Smooth muscle cell (in vitro differentiated cells): Measurements from ENCODE around the gene AGAP3. TPM values are rescaled to one million over a fixed set of nuclear protein-coding genes. Genes with fewer than 3 reads are reported as not detected.

Source experiments
- DNase-seq: peaks from one replicate; lab custom pipeline; 2025; ENCODE audit not compliant: unreplicated experiment; lab: John Stamatoyannopoulos, UW
- H2AFZ ChIP-seq: fragments of 200-600 bp; sonication (generic); 2 replicates; pipeline ENCODE4 v1.6.0; 2016; ENCODE audit warnings: antibody characterized with exemption, low read depth, mild to moderate bottlenecking
- H3F3A ChIP-seq: fragments of 200-600 bp; sonication (generic); 2 replicates; pipeline ENCODE4 v1.6.0; 2017; ENCODE audit warnings: antibody characterized with exemption, low read depth
- H3K27ac ChIP-seq: fragments of 200-600 bp; sonication (generic); 2 replicates; pipeline ENCODE4 v1.5.1; 2016; ENCODE audit warnings: low read depth, mild to moderate bottlenecking
- H3K27me3 ChIP-seq: fragments of 200-600 bp; sonication (generic); 2 replicates; pipeline ENCODE4 v1.6.1; 2016; ENCODE audit warnings: low read depth, mild to moderate bottlenecking
- H3K36me3 ChIP-seq: fragments of 200-600 bp; sonication (generic); 2 replicates; pipeline ENCODE4 v1.5.1; 2016; ENCODE audit warnings: low read depth
- H3K4me1 ChIP-seq: fragments of 200-600 bp; sonication (generic); 2 replicates; pipeline ENCODE4 v1.5.1; 2016; ENCODE audit warnings: low read depth
- H3K4me2 ChIP-seq: fragments of 200-600 bp; sonication (generic); 2 replicates; pipeline ENCODE4 v1.6.0; 2016; ENCODE audit warnings: mild to moderate bottlenecking
- H3K4me3 ChIP-seq: fragments of 200-600 bp; sonication (generic); 2 replicates; pipeline ENCODE4 v1.5.1; 2016; ENCODE audit warnings: mild to moderate bottlenecking
- H3K79me2 ChIP-seq: fragments of 200-600 bp; sonication (generic); 2 replicates; pipeline ENCODE4 v1.6.0; 2016; ENCODE audit warnings: low read depth, mild to moderate bottlenecking
- H3K9ac ChIP-seq: fragments of 200-600 bp; sonication (generic); 2 replicates; pipeline ENCODE4 v1.6.0; 2016; ENCODE audit warnings: low read depth
- H3K9me3 ChIP-seq: fragments of 200-600 bp; sonication (generic); replicated peaks from 2 replicates; pipeline ENCODE4 v1.5.1; 2016; ENCODE audit warnings: low read depth
- H4K20me1 ChIP-seq: fragments of 200-600 bp; sonication (generic); 2 replicates; pipeline ENCODE4 v1.6.0; 2016; ENCODE audit warnings: low read depth
- CTCF ChIP-seq: fragments of 200-600 bp; sonication (generic); IDR thresholded peaks from 2 replicates; pipeline ENCODE4 v1.5.1; 2017; ENCODE audit warnings: borderline replicate concordance, mild to moderate bottlenecking, antibody characterized with exemption; ENCODE audit not compliant: insufficient read depth, poor library complexity, severe bottlenecking
- WGBS: methylation state at CpG from one replicate; pipeline ENCODE4 v1.1.7; 2016; ENCODE audit warnings: low lambda C conversion rate; 5-methylcytosine and 5-hydroxymethylcytosine counted together
- polyA plus RNA-seq: library from polyadenylated mRNA; unstranded; fragments of >200 nt; fragmentation: Nextera tagmentation; extraction: Ambion mirVana; gene quantifications from 2 replicates; pipeline ENCODE4 v1.2.1, GENCODE V29; 2016
- total RNA-seq: library from RNA; depleted of rRNA; stranded (reverse); fragments of >200 nt; gene quantifications from 2 replicates; pipeline ENCODE4 v1.2.3, GENCODE V29; 2014

AGAP3 gene
- total and polyA plus RNA-seq, 2 experiments from 2014 or later, result 29.8 to 51.4 TPM

- peaks cover 60% of the 10 kb centered on the region for H3K27me3 ChIP-seq
- no peaks in the 10 kb centered on the region for H3K4me1 ChIP-seq
- H3K79me2 ChIP-seq, result no peaks in the 10 kb centered on the region
- no peak overlapping the region for H3K4me2 ChIP-seq
- H3F3A ChIP-seq, result no peaks in the 10 kb centered on the region
- no peak overlapping the region for H3K9ac ChIP-seq
- H3K36me3 ChIP-seq, result no peaks in the 10 kb centered on the region
- DNase-seq, result no peak
- no peak overlapping the region for H2AFZ ChIP-seq
- H3K9me3 ChIP-seq, result no peaks in the 10 kb centered on the region
- TF ChIP-seq CTCF, result no peak
- H3K4me3 ChIP-seq, result no peak overlapping the region
- no peaks in the 10 kb centered on the region for H4K20me1 ChIP-seq
- WGBS, result 96% methylated on average over 43 of the region's 43 CpGs
- H3K27ac ChIP-seq, result no peak overlapping the region
These were observed 87.3 kb downstream of the AGAP3 start for GRCh38 chr7:151173386-151174245.

DNA sequence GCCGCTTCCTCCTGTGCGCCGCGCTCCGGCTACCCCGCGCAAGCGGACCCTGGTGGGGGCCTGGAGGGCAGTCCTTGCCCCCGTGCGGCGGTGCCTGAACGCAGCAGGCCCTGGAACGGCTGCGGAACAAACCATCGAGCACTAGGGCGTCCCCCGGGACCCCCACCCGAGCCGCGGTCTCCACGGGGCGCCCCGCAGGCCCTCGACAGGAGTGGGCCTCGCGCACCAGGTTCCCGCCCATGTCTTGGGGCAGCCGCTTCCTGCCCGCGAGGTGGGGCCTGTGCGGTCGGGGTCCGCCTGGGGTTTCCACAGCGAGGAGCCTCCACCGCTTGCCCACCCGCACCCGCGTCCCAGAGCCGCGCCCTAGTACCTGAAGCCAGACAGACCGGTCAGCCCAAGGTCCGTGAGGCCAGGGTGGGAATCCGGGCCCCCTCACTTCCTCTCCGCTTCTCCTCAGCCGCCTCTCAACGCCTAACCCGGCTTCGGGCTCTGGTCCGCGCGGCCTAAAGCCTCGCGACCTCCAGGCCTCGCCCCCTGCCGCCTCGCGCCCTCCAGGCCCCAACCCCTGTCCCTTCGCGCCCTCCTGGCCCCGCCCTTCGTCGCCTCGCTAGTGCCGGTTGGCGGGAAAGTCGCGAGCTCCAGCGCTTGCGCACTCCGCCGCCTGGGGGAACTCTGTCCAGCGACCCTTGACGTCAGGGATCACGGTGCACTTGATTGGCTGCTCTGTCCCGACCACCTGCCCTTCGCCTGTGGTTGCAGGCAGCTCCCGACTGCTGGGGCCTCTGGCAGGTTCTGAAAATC lies 88.2 kb downstream of the AGAP3 start:
- Histone ChIP-seq H3K36me3 (no peaks in the 10 kb centered on the region), H4K20me1 (no peaks in the 10 kb centered on the region), H3K4me3 (no peak overlapping the region), H3K27ac (no peak overlapping the region), H3K4me1 (no peaks in the 10 kb centered on the region), H3K9me3 (no peaks in the 10 kb centered on the region), H3K4me2 (no peak overlapping the region), H2AFZ (no peak overlapping the region), H3K9ac (no peak overlapping the region), H3K27me3 (peaks cover 59% of the 10 kb centered on the region), H3K79me2 (no peaks in the 10 kb centered on the region), H3F3A (no peaks in the 10 kb centered on the region)
- TF ChIP-seq CTCF, result no peak
- DNase-seq, result no peak
- 90% methylated on average over 47 of the region's 77 CpGs for WGBS

DNA sequence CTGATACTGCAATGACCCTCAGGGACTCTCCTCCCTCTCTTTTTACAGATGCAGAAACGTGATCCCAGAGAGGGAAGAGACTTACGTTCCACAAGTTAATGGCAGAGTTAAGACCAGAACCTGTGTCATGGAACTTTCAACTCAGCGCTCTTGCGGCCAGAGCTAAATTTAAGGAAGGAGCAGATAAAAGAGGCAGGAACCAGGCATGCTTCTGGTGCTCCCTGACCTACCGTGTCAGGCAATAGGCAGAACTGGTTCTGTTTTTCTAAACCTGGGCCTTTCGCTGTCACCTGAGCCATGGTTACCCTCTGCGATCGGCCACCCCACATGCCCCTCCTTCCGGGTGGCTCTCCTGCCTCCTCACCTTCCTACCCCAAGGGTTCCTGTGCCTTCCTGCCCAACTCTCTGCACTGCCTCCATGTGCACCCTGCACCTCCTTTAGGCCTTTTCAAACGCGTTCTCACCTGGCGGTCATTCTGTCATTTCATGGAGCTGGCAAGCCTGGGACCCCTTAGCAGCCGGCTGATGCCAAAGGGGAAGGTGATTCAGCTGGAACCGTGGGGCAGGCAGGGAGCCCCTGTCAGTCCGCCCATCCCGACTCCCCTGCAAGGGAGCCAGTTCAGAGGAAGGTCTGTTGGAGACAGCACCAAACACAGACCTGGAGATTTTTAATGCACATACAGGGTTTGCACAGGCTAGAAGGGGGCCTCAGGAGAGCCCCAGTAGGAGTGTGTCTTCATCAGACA lies 88.9 kb downstream of the AGAP3 start:
- H3K27ac ChIP-seq, result no peak overlapping the region
- no peaks in the 10 kb centered on the region for H3K36me3 ChIP-seq
- no peak for DNase-seq
- H3K9me3 ChIP-seq, result no peaks in the 10 kb centered on the region
- H3K27me3 ChIP-seq, result peaks cover 52% of the 10 kb centered on the region
- H3K79me2 ChIP-seq, result no peaks in the 10 kb centered on the region
- H3K9ac ChIP-seq, result no peak overlapping the region
- WGBS, result 92% methylated on average over 16 of the region's 16 CpGs
- no peak overlapping the region for H2AFZ ChIP-seq
- no peaks in the 10 kb centered on the region for H4K20me1 ChIP-seq
- no peaks in the 10 kb centered on the region for H3K4me1 ChIP-seq
- no peaks in the 10 kb centered on the region for H3F3A ChIP-seq
- H3K4me3 ChIP-seq, result no peak overlapping the region
- no peak for TF ChIP-seq CTCF
- no peak overlapping the region for H3K4me2 ChIP-seq
